ENCODE results near the gene SLITRK6. TPM values are rescaled to one million over a fixed set of nuclear protein-coding genes. Genes with fewer than 3 reads are reported as not detected.

The SLITRK6 gene
- total RNA-seq, 1 experiment from 2014 or later: not detected

DNA sequence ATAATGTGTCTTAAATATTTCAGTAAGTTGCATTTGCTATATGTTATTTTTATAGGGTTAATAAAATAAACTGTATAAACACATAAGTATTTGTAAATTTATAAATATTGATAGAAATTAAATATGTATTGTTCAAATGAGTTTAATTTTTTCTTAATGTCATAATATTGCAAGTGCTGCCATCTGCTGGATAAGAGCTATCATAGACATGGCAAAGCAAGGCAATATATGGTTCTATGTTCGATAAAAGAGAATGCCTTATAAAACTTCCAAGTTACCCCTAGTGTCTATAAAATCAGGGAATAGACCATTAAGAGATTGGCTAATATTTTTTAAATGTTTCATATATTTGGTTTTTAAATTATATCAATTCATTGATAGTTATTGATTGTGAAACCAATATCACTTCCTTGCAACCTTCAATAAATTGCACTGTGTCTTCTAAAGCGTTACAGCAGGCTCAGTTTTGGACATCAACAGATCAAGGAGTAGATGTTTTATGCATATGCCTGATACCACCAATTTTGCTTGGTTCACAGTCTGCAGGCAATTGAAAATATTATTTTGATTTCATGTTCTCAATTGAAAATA lies 29.0 kb upstream of the SLITRK6 start:
- Histone ChIP-seq H3K4me2 (ENCODE audit: low read length) (no peak overlapping the region), H3K4me1 (ENCODE audit: control insufficient read depth in 1 of 2, insufficient read depth in 2 of 2, low read length in 2 of 2) (no peaks in the 10 kb centered on the region), H3K36me3 (ENCODE audit: control insufficient read depth in 1 of 2, insufficient read depth in 2 of 2, low read length in 2 of 2) (no peaks in the 10 kb centered on the region), H3K9ac (ENCODE audit: low read length) (no peak overlapping the region), H3K4me3 (replicated peaks in 1 of 2; ENCODE audit: low read depth in 1 of 2, low read length in 2 of 2) (no peak overlapping the region), H3K9me3 (ENCODE audit: control insufficient read depth in 1 of 2, insufficient read depth in 1 of 2, low read depth in 1 of 2, low read length in 2 of 2) (no peaks in the 10 kb centered on the region), H3K27me3 (ENCODE audit: insufficient read depth, low read length) (no peaks in the 10 kb centered on the region), H3K9me2 (ENCODE audit: insufficient read depth) (no peaks in the 10 kb centered on the region), H3K27ac (ENCODE audit: low read depth, low read length) (no peak overlapping the region), H4K20me1 (ENCODE audit: insufficient read depth) (no peaks in the 10 kb centered on the region), H3K79me2 (ENCODE audit: insufficient read depth, low read length) (no peaks in the 10 kb centered on the region), H2AFZ (ENCODE audit: low read depth, low read length, poor library complexity, severe bottlenecking) (no peak overlapping the region)
- RAD21 ChIA-PET (ENCODE audit: low non-redundant PET in 1 of 2, low total read pairs in 2 of 2, uncharacterized antibody in 2 of 2, unreplicated experiment in 2 of 2): no interaction called here
- CTCF ChIA-PET: interaction anchor here (1.0 kb wide), 3 partner anchors 9 to 33 kb away, joined by 3 to 5 read pairs (median 4); partner anchors contain the start of gene SLITRK6
- POLR2A ChIA-PET: no interaction called here
- BruUV-seq (replicated peaks): no TSS peak
- TF ChIP-seq RAD21 (IDR thresholded peaks at IDR 0.05; ENCODE audit: low read depth) (peak; percentile 21; the same call in 1 of the 2 replicates), FOSL1 (IDR thresholded peaks at IDR 0.05; ENCODE audit: low read depth) (no peak), CTCF (IDR thresholded peaks at IDR 0.05 in 2 of 3, conservative IDR thresholded peaks at IDR 0.05 in 1 of 3; ENCODE audit: borderline replicate concordance in 1 of 3, insufficient read depth in 1 of 3, low read depth in 2 of 3, low read length in 2 of 3) (peak in 2 of 3 experiments; percentile 47 to 49; a peak in 4 of 6 replicates)
- intact Hi-C loops (cut with micrococcal nuclease): loop anchor here (5.0 kb wide), 1 partner anchor 931 kb away; no protein-coding TSS in a partner anchor
- ATAC-seq (no peak), DNase-seq (ENCODE audit: low read depth, low spot score) (peak; percentile 13)

DNA sequence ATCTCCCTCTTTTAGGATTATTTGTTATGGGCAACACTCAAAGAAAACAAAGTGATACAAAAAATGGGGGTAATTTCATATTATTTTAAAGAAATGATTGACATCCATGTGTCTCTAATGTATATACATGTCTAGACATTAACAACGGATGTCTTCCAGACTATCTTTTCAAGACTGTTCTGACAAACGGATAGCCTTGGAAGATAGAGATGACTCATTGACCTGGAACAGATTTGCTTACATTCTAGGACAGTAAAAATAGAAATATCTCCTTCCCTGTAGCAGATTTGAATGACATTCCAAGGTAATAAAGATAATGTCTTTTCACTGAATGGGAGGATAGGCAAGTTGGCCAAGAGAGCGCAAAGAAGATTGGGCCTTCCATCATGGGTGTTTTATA lies 26.2 kb upstream of the SLITRK6 start:
- no peaks in the 10 kb centered on the region for H3K9me3 ChIP-seq (ENCODE audit: control insufficient read depth in 1 of 2, insufficient read depth in 1 of 2, low read depth in 1 of 2, low read length in 2 of 2)
- no peak for DNase-seq (ENCODE audit: low read depth, low spot score)
- CTCF ChIA-PET: no interaction called here
- no peaks in the 10 kb centered on the region for H3K9me2 ChIP-seq (ENCODE audit: insufficient read depth)
- no peaks in the 10 kb centered on the region for H3K36me3 ChIP-seq (ENCODE audit: control insufficient read depth in 1 of 2, insufficient read depth in 2 of 2, low read length in 2 of 2)
- H3K4me3 ChIP-seq (replicated peaks in 1 of 2; ENCODE audit: low read depth in 1 of 2, low read length in 2 of 2): no peak overlapping the region
- H2AFZ ChIP-seq (ENCODE audit: low read depth, low read length, poor library complexity, severe bottlenecking): no peak overlapping the region
- H3K4me2 ChIP-seq (ENCODE audit: low read length): no peak overlapping the region
- intact Hi-C loops (cut with micrococcal nuclease): loop anchor here (5.0 kb wide), 1 partner anchor 928 kb away; no protein-coding TSS in a partner anchor
- H3K9ac ChIP-seq (ENCODE audit: low read length): no peak overlapping the region
- ATAC-seq: no peak
- no peak overlapping the region for H3K27ac ChIP-seq (ENCODE audit: low read depth, low read length)
- TF ChIP-seq ZNF274 (IDR thresholded peaks at IDR 0.05; ENCODE audit: low read depth, low read length): no peak
- TF ChIP-seq, protein P1, sequence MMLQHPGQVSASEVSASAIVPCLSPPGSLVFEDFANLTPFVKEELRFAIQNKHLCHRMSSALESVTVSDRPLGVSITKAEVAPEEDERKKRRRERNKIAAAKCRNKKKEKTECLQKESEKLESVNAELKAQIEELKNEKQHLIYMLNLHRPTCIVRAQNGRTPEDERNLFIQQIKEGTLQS (IDR thresholded peaks at IDR 0.05): no peak
- TF ChIP-seq RAD21 (IDR thresholded peaks at IDR 0.05; ENCODE audit: low read depth): no peak
- TF ChIP-seq YY1 (IDR thresholded peaks at IDR 0.05; ENCODE audit: extremely low read depth, insufficient replicate concordance, low read depth, low read length): no peak
- TF ChIP-seq EZH2 (IDR thresholded peaks at IDR 0.05): no peak
- TF ChIP-seq CEBPB (IDR thresholded peaks at IDR 0.05; ENCODE audit: low read depth): no peak
- TF ChIP-seq EGR1 (IDR thresholded peaks at IDR 0.05; ENCODE audit: low read depth): no peak
- no peak for TF ChIP-seq ZFX (IDR thresholded peaks at IDR 0.05)
- TF ChIP-seq ZBTB33 (IDR thresholded peaks at IDR 0.05; ENCODE audit: extremely low read depth, insufficient replicate concordance, low read length): no peak
- TF ChIP-seq FOSL1 (IDR thresholded peaks at IDR 0.05; ENCODE audit: low read depth): no peak
- TF ChIP-seq JUND (IDR thresholded peaks at IDR 0.05): no peak
- TF ChIP-seq CBX3 (IDR thresholded peaks at IDR 0.05; ENCODE audit: low read depth): no peak
- no peaks in the 10 kb centered on the region for H3K4me1 ChIP-seq (ENCODE audit: control insufficient read depth in 1 of 2, insufficient read depth in 2 of 2, low read length in 2 of 2)
- BruUV-seq (replicated peaks): no TSS peak
- POLR2A ChIA-PET: no interaction called here
- RAD21 ChIA-PET (ENCODE audit: low non-redundant PET in 1 of 2, low total read pairs in 2 of 2, uncharacterized antibody in 2 of 2, unreplicated experiment in 2 of 2): no interaction called here
- H4K20me1 ChIP-seq (ENCODE audit: insufficient read depth): no peaks in the 10 kb centered on the region
- no peaks in the 10 kb centered on the region for H3K79me2 ChIP-seq (ENCODE audit: insufficient read depth, low read length)
- no peaks in the 10 kb centered on the region for H3K27me3 ChIP-seq (ENCODE audit: insufficient read depth, low read length)
